HG03175 (cell line): ENCODE data around the gene HEPACAM.
A peak's percentile ranks its signal among the peaks of the same experiment; 100 is the strongest.

Experiments used
- ATAC-seq: cut with Tn5 transposase; IDR thresholded peaks from one replicate; pipeline ENCODE4 v1.9.1; 2021; ENCODE audit warnings: mild to moderate bottlenecking, moderate library complexity; ENCODE audit not compliant: unreplicated experiment

Gene HEPACAM

GRCh38 chr11:124943254-124943616 lies 7.4 kb upstream of the HEPACAM start:
- ATAC-seq = no peak

- ATAC-seq = no peak
These were observed 6.8 kb upstream of the HEPACAM start for GRCh38 chr11:124942466-124943253.

GRCh38 chr11:124941703-124942102 lies 5.9 kb upstream of the HEPACAM start:
- peak; percentile 46 for ATAC-seq

- ATAC-seq = no peak
These were observed 3.1 kb upstream of the HEPACAM start for GRCh38 chr11:124938970-124939369.

GRCh38 chr11:124938206-124938765 lies 2.4 kb upstream of the HEPACAM start:
- no peak for ATAC-seq

GRCh38 chr11:124937336-124937935 lies 1.6 kb upstream of the HEPACAM start:
- no peak for ATAC-seq

- no peak for ATAC-seq
These were observed 842 bp downstream of the HEPACAM start for GRCh38 chr11:124934862-124935547.

GRCh38 chr11:124930799-124931198 lies 5.0 kb downstream of the HEPACAM start:
- peak; percentile 92 for ATAC-seq

- ATAC-seq = no peak
These were observed 6.7 kb downstream of the HEPACAM start for GRCh38 chr11:124928942-124929665.

GRCh38 chr11:124923296-124923695 lies 12.6 kb downstream of the HEPACAM start:
- no peak for ATAC-seq

GRCh38 chr11:124922831-124923230 lies 13.0 kb downstream of the HEPACAM start:
- no peak for ATAC-seq

GRCh38 chr11:124920870-124921609 lies 14.8 kb downstream of the HEPACAM start:
- ATAC-seq = peak; percentile 62

- ATAC-seq = no peak
These were observed 15.5 kb downstream of the HEPACAM start for GRCh38 chr11:124920356-124920755.

GRCh38 chr11:124919898-124920297 lies 15.9 kb downstream of the HEPACAM start:
- no peak for ATAC-seq

- ATAC-seq = no peak
These were observed 16.9 kb downstream of the HEPACAM start, which contains the start of gene HEPN1 for GRCh38 chr11:124918950-124919349. HEPN1 (plus strand) TSS chr11:124919250.

- no peak for ATAC-seq
These were observed 18.7 kb downstream of the HEPACAM start for GRCh38 chr11:124917115-124917637.

- ATAC-seq = no peak
These were observed 19.5 kb downstream of the HEPACAM start for GRCh38 chr11:124916370-124916710.

- no peak for ATAC-seq
These were observed 20.1 kb downstream of the HEPACAM start for GRCh38 chr11:124915541-124916369.

- ATAC-seq = no peak
These were observed 33.2 kb downstream of the HEPACAM start for GRCh38 chr11:124902616-124903015.
